Lung (tissue), 12 donors: ENCODE measurements around the gene NDUFAF7. TPM values are rescaled to one million over a fixed set of nuclear protein-coding genes. Genes with fewer than 3 reads are reported as not detected.

Experiments used
- ATAC-seq: fragments of 200-7000 bp; cut with Tn5 transposase; one replicate; pipeline ENCODE4 v1.9.1; 2020; ENCODE audit warnings: moderate number of reproducible peaks; ENCODE audit not compliant: insufficient read depth, low FRiP score
- DNase-seq, 3 donors: peaks; one replicate each; pipeline ENCODE4 v3.0.0-alpha.2; 2013 to 2017
- H3K27ac ChIP-seq, 2 donors: one replicate each; pipeline ENCODE4 v1.5.1; 2013; ENCODE audit warnings: mild to moderate bottlenecking in 2 of 2, moderate library complexity in 2 of 2, control low read depth in 1 of 2, inconsistent platforms in 1 of 2, low read depth in 1 of 2, low read length in 1 of 2
- H3K27me3 ChIP-seq, 3 donors: one replicate each; pipeline ENCODE4 v1.5.1; 2013; ENCODE audit warnings: low read length in 2 of 3; ENCODE audit not compliant: control insufficient read depth in 3 of 3, insufficient read depth in 3 of 3
- H3K36me3 ChIP-seq, 4 donors: one replicate each; pipeline ENCODE4 v1.5.1; 2013; ENCODE audit warnings: low read length in 4 of 4, mild to moderate bottlenecking in 1 of 4, moderate library complexity in 1 of 4; ENCODE audit not compliant: control insufficient read depth in 4 of 4, insufficient read depth in 4 of 4
- H3K4me1 ChIP-seq, 5 donors: one replicate each; pipeline ENCODE4 v1.5.1; 2013; ENCODE audit warnings: low read length in 5 of 5, mild to moderate bottlenecking in 2 of 5, moderate library complexity in 1 of 5; ENCODE audit not compliant: control insufficient read depth in 5 of 5, insufficient read depth in 5 of 5
- H3K4me3 ChIP-seq: one replicate; pipeline ENCODE4 v1.5.1; 2013; ENCODE audit warnings: mild to moderate bottlenecking, control low read depth, moderate library complexity
- H3K9ac ChIP-seq, 2 donors: one replicate each; pipeline ENCODE4 v1.5.1; 2013; ENCODE audit warnings: low read length in 2 of 2, control low read depth in 1 of 2; ENCODE audit not compliant: insufficient read depth in 1 of 2
- H3K9me3 ChIP-seq, 4 donors: one replicate each; pipeline ENCODE4 v1.5.1; 2013; ENCODE audit warnings: low read length in 3 of 4, mild to moderate bottlenecking in 1 of 4, moderate library complexity in 1 of 4; ENCODE audit not compliant: control insufficient read depth in 4 of 4, insufficient read depth in 3 of 4
- CTCF ChIP-seq: IDR thresholded peaks from 2 replicates; pipeline ENCODE4 v1.5.1; 2012; ENCODE audit warnings: mild to moderate bottlenecking; ENCODE audit errors: control extremely low read depth, extremely low read depth
- WGBS, 2 donors: extraction: QIAGEN DNeasy Blood & Tissue Kit; methylation state at CpG; one replicate each; pipeline ENCODE4 v1.1.7; 2013; 5-methylcytosine and 5-hydroxymethylcytosine counted together
- polyA plus RNA-seq, 2 donors: library from polyadenylated mRNA; stranded (reverse); fragments of 200-250 nt; gene quantifications; one replicate each; pipeline ENCODE4 v1.2.1, GENCODE V29; 2013
- total RNA-seq, 2 donors: library from RNA; depleted of rRNA in 1 of 2; stranded (reverse); fragments of >200 nt in 1 of 2; gene quantifications; one replicate each; pipeline ENCODE4 v1.2.1, GENCODE V29; 2014 to 2021
- donor health status: control.
- donor health status: control.
- donor health status: Bipolar disorder and iron deficiency.
- donor health status: healthy.
- donor health status: DM: yes; HTN: yes; CAD: no.

Gene NDUFAF7
- total and polyA plus RNA-seq, 4 donors: 9.2 to 25.3 (median 14.7) TPM

GRCh38 chr2:37274359-37274965, 43.0 kb downstream of the NDUFAF7 start:
- Histone ChIP-seq H3K9me3 (no peaks in the 10 kb centered on the region), H3K27me3 (no peaks in the 10 kb centered on the region), H3K36me3 (peaks cover 11 to 31% (median 16%) of the 10 kb centered on the region in 4 donors), H3K27ac (no peak overlapping the region), H3K4me1 (no peaks in the 10 kb centered on the region), H3K4me3 (no peak overlapping the region), H3K9ac (no peak overlapping the region)
- DNase-seq: peak in 2 of 3 donors; percentile 46 to 55
- no peak for TF ChIP-seq CTCF
- no peak for ATAC-seq
- 47 to 66% methylated on average over 6 of the region's 6 CpGs for WGBS, 2 donors

GRCh38 chr2:37276291-37276690, 44.8 kb downstream of the NDUFAF7 start:
- no peak for TF ChIP-seq CTCF
- H3K27ac ChIP-seq: no peak overlapping the region

GRCh38 chr2:37281916-37282315, 50.5 kb downstream of the NDUFAF7 start:
- peaks cover 3 to 33% (median 8%) of the 10 kb centered on the region in 4 donors for H3K36me3 ChIP-seq
- ATAC-seq: no peak

More at GRCh38 chr2:37276291-37276690, 44.8 kb downstream of the NDUFAF7 start:
- WGBS, 2 donors: 88 to 91% methylated on average over 2 of the region's 2 CpGs
- Histone ChIP-seq H3K9ac (no peak overlapping the region), H3K4me3 (no peak overlapping the region), H3K9me3 (no peaks in the 10 kb centered on the region), H3K36me3 (peaks cover 11 to 41% (median 16%) of the 10 kb centered on the region in 4 donors), H3K4me1 (no peaks in the 10 kb centered on the region), H3K27me3 (no peaks in the 10 kb centered on the region)
- DNase-seq: no peak
- ATAC-seq: no peak

More at GRCh38 chr2:37281916-37282315, 50.5 kb downstream of the NDUFAF7 start:
- no peak for DNase-seq
- Histone ChIP-seq H3K4me1 (no peaks in the 10 kb centered on the region), H3K27me3 (no peaks in the 10 kb centered on the region), H3K27ac (no peak overlapping the region), H3K4me3 (no peak overlapping the region), H3K9ac (no peak overlapping the region), H3K9me3 (no peaks in the 10 kb centered on the region)
- TF ChIP-seq CTCF: no peak
- WGBS, 2 donors: 95% methylated on average over 1 of the region's 1 CpG
